ENCODE data around the gene TLX2.

Gene TLX2

DNA sequence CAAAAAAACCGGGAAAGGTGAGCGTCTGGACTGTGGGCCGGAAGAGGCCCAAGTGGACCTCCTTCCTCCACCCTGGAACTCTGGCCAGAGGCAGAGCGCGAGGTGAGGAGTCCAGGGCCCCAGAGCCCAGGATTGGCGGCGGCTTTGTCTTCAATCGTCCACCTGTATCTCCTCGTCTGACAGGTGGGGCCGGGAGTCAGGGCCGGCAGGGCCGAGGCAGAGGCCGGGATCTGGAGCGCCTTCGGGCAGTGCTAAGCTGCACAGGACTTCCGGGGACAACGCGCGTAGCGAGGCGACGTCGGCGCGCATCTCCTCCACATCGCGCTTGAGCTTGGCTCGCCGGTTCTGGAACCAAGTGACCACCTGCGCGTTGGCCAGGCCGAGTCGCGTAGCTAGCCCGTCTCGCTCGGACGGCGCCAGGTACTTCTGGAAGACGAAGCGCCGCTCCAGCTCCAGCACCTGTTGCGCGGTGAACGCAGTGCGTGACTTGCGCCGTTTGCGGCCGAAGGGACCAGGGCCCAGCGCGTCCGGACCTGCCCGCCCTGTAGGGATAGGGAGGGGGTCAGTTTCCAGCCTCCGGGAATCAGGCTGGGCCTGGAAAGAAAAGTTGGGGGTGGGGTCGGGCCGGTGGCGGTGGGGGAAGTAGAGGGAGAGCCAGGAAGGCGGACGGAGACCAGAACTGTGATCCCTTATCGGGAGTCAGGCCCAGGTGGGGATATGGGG, 16.3 kb upstream of the TLX2 start:
- no CpG with 5 or more reads among the region's 61 CpGs for WGBS (ENCODE audit: insufficient coverage, insufficient read length)
- peak overlapping the region; percentile 54; the same call in 1 of the 2 replicates for H3K4me3 ChIP-seq (ENCODE audit: low read length)

DNA sequence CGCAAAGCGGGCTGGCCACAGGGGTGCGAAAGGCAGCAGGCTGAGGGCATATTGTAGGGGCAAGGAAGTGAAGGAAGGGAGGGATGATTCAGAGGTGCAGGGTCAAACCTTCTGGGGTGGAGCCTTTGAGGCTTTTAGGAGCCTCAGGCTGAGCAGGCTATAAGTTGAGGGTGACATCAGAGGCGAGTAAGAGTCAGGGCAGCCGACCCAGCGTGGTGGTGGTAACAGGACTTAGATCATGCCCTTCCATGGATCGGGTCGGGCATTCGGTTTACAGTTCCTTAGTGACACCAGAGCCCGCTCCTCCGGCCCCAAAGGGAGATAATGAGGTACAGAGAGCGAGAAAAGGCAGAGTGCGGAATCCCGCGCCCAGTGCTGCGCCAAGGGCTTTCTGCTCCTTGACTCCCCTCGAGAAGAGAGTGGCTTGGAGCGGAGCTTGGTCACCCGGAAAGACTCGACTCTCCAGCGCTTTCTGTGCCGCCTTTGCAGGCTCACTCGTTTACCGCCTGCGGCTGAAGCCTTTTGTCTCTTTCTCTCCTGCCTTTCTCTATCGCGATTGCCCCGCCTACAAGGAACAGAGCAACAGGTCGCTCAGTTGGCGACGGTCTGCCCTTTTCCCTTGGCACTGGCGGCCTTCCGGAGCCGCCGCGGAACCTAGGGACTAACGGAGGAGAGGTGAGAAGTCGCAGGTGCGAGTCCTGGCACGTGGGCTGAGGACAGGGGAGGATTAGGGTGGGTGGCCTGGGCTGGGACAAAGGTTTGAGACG, 15.6 kb upstream of the TLX2 start:
- H3K36me3 ChIP-seq (ENCODE audit: control insufficient read depth, insufficient read depth, low read length), result no peaks in the 10 kb centered on the region
- peaks cover 78% of the 10 kb centered on the region for H3K27me3 ChIP-seq (ENCODE audit: control insufficient read depth, insufficient read depth, low read length)
- no CpG with 5 or more reads among the region's 41 CpGs for WGBS (ENCODE audit: insufficient coverage, insufficient read length)

More for the DNA sequence above, 16.3 kb upstream of the TLX2 start:
- no peaks in the 10 kb centered on the region for H3K9me3 ChIP-seq (ENCODE audit: control insufficient read depth, insufficient read depth, low read length)
- peaks cover 2% of the 10 kb centered on the region; the same call in 1 of the 2 replicates for H3K36me3 ChIP-seq (ENCODE audit: control insufficient read depth, insufficient read depth, low read length)
- no peak overlapping the region for H3K27ac ChIP-seq (ENCODE audit: low read length)
- H3K27me3 ChIP-seq (ENCODE audit: control insufficient read depth, insufficient read depth, low read length), result peaks cover 71% of the 10 kb centered on the region
- DNase-seq (ENCODE audit: low read depth, low spot score), result no peak
- H3K4me1 ChIP-seq (ENCODE audit: control insufficient read depth, insufficient read depth, low read length), result peaks cover 2% of the 10 kb centered on the region; the same call in 1 of the 2 replicates

DNA sequence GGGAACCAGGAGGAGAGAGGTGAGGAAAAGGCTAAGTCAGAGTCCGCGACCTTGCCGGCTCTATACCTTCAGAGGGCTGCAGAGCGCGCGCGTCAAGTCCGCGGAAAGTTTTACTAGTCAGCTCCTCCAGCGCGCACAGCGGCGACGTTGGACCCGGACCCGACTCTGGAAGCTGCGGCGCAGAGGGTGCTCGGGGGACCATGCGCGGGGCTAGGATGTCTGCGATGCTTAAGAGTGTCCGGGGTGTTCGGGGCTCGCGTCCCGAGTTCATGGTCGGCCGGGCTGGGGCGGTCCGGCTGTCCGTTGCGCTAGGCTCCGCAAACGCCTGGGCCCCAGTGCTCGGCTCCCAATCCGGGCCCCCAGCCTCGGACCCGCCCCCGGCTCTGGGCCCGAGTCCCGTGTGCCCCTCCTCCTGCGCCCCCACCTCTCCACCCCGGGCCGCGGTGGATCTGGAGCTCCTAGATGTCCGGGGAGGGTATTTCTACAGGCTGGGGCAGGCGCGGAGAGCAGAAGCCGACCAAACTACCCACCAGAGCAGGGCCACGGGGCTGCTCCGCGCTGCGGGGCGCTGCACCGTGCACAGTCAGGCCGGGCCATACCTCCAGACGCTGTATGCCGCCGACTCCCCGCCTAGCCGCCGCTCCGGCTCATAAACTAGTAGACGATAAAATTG, 14.8 kb upstream of the TLX2 start, which contains the start of gene LBX2:
TSS of gene LBX2 (minus strand) at position 337 of the 673 bp plus-strand sequence. CDS start at position 271, 66 bp downstream.
- no peaks in the 10 kb centered on the region for H3K36me3 ChIP-seq (ENCODE audit: control insufficient read depth, insufficient read depth, low read length)
- DNase-seq (ENCODE audit: low read depth, low spot score), result no peak
- peak within 1 kb of the TSS; percentile 54; the same call in 1 of the 2 replicates for H3K4me3 ChIP-seq (ENCODE audit: low read length)
- peaks cover 2% of the 10 kb centered on the region; the same call in 1 of the 2 replicates for H3K4me1 ChIP-seq (ENCODE audit: control insufficient read depth, insufficient read depth, low read length)
- no peak within 1 kb of the TSS for H3K27ac ChIP-seq (ENCODE audit: low read length)
- WGBS (ENCODE audit: insufficient coverage, insufficient read length), result no CpG with 5 or more reads among the region's 65 CpGs
- H3K9me3 ChIP-seq (ENCODE audit: control insufficient read depth, insufficient read depth, low read length), result no peaks in the 10 kb centered on the region
- peaks cover 86% of the 10 kb centered on the region for H3K27me3 ChIP-seq (ENCODE audit: control insufficient read depth, insufficient read depth, low read length)

More for the DNA sequence above, 15.6 kb upstream of the TLX2 start:
- Histone ChIP-seq H3K9me3 (ENCODE audit: control insufficient read depth, insufficient read depth, low read length) (no peaks in the 10 kb centered on the region), H3K4me3 (ENCODE audit: low read length) (peak overlapping the region; percentile 54; the same call in 1 of the 2 replicates), H3K27ac (ENCODE audit: low read length) (no peak overlapping the region), H3K4me1 (ENCODE audit: control insufficient read depth, insufficient read depth, low read length) (peaks cover 2% of the 10 kb centered on the region; the same call in 1 of the 2 replicates)
- no peak for DNase-seq (ENCODE audit: low read depth, low spot score)

DNA sequence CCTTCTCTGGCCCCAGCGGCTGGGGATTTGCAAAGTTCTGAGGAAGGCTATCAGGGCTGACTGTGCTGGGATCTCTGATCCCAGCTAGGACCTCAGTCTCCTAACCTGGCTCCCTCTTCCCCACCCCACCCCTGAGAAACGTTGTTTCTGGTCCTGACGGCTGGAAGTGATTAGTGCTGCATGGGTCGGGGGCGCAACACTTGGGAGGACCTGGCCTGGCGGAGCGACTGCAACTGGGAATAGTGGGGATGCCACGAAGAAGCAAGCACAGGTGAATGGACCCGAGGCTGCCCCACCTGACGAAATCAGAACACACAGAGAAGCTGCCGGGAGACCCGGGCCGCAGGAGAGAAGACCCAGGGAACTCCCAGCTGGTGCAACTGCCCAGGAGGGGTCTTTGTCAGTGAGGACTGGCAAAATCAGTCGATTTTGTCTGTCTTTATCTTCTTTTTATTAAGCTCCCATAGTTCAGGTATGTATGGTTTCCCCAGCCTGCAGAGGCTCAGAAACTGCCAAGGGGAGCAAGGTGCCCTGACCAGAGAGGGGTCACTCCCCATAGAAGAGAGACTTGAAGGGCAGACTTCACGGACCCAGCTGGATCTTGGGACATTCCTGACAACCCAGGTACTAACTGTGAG, 14.2 kb upstream of the TLX2 start:
- Histone ChIP-seq H3K4me3 (ENCODE audit: low read length) (peak overlapping the region; percentile 54; the same call in 1 of the 2 replicates), H3K4me1 (ENCODE audit: control insufficient read depth, insufficient read depth, low read length) (peaks cover 2% of the 10 kb centered on the region; the same call in 1 of the 2 replicates)
- WGBS (ENCODE audit: insufficient coverage, insufficient read length), result no CpG with 5 or more reads among the region's 15 CpGs

DNA sequence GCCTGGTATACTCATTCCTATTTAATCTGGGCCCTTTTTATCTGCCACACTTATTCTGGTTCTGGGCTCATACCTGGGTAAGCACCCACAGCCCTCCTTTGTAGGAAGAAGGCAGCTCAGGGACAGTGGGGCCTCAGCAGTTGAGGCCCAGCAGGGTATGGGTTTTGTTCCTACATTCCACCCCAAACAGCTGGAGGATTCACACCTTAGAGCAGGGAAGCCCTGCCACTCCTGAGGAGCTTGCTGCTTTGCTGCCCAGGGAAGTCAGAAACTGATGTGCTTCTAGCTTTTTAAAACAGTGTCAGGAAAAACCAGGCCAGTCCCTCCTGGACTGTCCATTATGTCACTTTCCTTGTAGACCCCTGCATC, 13.7 kb upstream of the TLX2 start:
- H3K4me3 ChIP-seq (ENCODE audit: low read length), result no peak overlapping the region
- no peaks in the 10 kb centered on the region for H3K9me3 ChIP-seq (ENCODE audit: control insufficient read depth, insufficient read depth, low read length)
- DNase-seq (ENCODE audit: low read depth, low spot score), result no peak
- H3K4me1 ChIP-seq (ENCODE audit: control insufficient read depth, insufficient read depth, low read length), result peaks cover 2% of the 10 kb centered on the region; the same call in 1 of the 2 replicates
- H3K27me3 ChIP-seq (ENCODE audit: control insufficient read depth, insufficient read depth, low read length), result peaks cover 86% of the 10 kb centered on the region
- no peaks in the 10 kb centered on the region for H3K36me3 ChIP-seq (ENCODE audit: control insufficient read depth, insufficient read depth, low read length)
- no peak overlapping the region for H3K27ac ChIP-seq (ENCODE audit: low read length)

More for the DNA sequence above, 14.2 kb upstream of the TLX2 start:
- Histone ChIP-seq H3K27me3 (ENCODE audit: control insufficient read depth, insufficient read depth, low read length) (peaks cover 90% of the 10 kb centered on the region), H3K9me3 (ENCODE audit: control insufficient read depth, insufficient read depth, low read length) (no peaks in the 10 kb centered on the region), H3K27ac (ENCODE audit: low read length) (no peak overlapping the region), H3K36me3 (ENCODE audit: control insufficient read depth, insufficient read depth, low read length) (no peaks in the 10 kb centered on the region)
- no peak for DNase-seq (ENCODE audit: low read depth, low spot score)

DNA sequence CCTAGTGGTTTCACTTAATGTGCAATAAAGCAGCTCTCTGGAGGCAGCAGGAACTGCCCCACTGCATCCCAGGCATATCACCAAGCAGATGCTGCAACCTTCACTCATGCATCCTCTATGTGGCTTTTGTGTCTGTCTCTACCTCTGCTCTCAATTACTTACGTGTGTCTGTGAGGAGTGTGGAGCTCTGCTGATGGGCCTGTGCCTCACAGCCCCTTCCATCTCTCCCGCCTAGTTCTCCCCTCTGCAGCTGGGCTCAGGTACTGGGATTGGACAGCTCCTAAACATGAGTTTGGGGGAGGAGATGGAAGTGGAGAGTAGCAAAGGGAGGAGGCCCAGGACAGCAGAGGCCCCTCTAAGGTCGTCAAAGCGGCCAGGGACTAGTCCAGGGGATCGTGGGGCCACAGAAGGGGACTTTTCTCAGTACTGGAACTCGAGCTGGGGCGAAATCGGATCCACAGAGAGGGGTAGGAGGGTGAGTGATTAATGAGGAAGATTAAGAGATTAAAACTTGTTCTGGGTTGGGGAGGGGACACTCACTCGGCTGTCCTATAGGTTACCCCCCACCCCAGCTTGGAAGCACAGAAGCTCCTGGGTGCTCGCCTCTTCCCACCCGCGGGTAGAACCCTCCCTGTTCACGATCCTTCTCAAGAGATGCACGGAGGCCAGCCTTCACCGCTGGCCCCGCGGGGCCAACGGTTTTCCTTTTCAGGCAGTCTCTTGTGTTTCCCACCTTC, 12.7 kb upstream of the TLX2 start:
- no peak overlapping the region for H3K4me3 ChIP-seq (ENCODE audit: low read length)
- no peaks in the 10 kb centered on the region for H3K9me3 ChIP-seq (ENCODE audit: control insufficient read depth, insufficient read depth, low read length)
- H3K4me1 ChIP-seq (ENCODE audit: control insufficient read depth, insufficient read depth, low read length), result peaks cover 2% of the 10 kb centered on the region; the same call in 1 of the 2 replicates
- H3K27ac ChIP-seq (ENCODE audit: low read length), result no peak overlapping the region
- peaks cover 82% of the 10 kb centered on the region for H3K27me3 ChIP-seq (ENCODE audit: control insufficient read depth, insufficient read depth, low read length)
- H3K36me3 ChIP-seq (ENCODE audit: control insufficient read depth, insufficient read depth, low read length), result no peaks in the 10 kb centered on the region
- DNase-seq (ENCODE audit: low read depth, low spot score), result no peak
- WGBS (ENCODE audit: insufficient coverage, insufficient read length), result no CpG with 5 or more reads among the region's 18 CpGs

DNA sequence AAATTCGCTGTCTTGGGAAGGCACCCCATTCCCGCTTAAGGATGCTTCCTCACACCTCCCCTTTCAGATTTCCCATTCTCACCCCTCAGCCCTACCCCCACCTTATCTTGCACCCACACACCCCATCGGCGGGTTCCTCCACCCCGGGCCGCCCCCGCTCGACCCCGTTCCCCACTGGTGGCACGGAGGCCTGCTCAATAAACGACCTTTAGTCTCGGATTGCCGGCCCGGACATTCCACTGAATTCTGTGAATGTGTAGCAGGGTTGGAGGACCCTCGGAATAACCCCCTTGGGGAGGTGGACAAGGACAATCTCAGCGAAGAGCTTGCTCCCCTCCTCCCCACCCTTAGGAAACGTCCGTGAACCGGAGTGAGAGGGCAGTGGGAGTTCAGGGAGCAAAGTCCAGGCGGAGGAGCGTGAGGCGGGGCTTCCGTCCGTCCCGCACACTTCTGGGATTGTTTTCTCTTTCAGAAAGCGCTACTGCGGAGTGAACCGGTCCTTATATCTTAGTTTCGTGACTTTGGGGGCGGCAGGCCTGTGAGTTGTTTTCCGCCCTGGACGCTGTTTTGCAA, 12.0 kb upstream of the TLX2 start:
- Histone ChIP-seq H3K4me1 (ENCODE audit: control insufficient read depth, insufficient read depth, low read length) (peaks cover 5% of the 10 kb centered on the region; the same call in 1 of the 2 replicates), H3K4me3 (ENCODE audit: low read length) (peak overlapping the region; percentile 27; the same call in 1 of the 2 replicates), H3K27ac (ENCODE audit: low read length) (no peak overlapping the region), H3K9me3 (ENCODE audit: control insufficient read depth, insufficient read depth, low read length) (no peaks in the 10 kb centered on the region), H3K27me3 (ENCODE audit: control insufficient read depth, insufficient read depth, low read length) (peaks cover 75% of the 10 kb centered on the region), H3K36me3 (ENCODE audit: control insufficient read depth, insufficient read depth, low read length) (no peaks in the 10 kb centered on the region)
- DNase-seq (ENCODE audit: low read depth, low spot score), result no peak
- WGBS (ENCODE audit: insufficient coverage, insufficient read length), result no CpG with 5 or more reads among the region's 32 CpGs

DNA sequence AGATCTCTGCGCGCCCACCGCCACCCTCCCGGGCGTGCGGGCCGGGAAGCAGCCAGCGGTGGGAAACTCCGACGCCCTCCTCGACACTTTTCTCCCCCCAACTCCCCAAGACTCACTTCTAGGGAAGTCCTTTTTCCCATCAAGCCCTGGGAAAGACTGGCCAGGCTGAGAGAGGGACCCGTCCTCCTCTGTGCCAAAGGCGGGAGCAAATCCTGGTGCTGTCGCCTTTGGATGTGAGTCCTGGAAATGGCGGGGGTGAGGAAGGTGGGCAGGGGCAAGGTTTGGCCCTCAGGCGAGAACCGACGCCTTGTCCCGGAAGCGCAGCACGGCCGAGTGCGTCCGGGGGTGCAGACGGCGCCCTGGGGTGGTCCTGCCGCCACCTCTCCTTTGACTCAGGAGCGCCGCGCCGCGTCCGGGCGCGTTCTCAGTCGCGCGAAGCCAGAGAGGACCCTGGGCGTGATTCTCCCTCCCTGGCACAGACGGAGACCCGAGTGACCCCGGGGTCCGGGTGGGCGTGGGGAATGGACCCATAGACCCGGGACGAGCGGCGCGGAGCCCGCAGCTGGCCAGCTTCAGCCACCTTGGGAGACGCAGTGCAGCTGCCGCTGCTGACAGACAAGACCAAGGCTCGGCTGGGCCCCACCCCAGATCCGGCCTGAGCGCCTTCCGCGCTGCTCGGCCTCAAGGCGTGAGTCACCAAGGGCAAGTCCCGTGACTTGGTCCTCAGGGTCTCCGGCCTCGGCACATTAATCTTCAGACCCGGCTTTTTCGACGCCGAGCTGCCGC, 11.3 kb upstream of the TLX2 start:
- H3K4me3 ChIP-seq (ENCODE audit: low read length), result peak overlapping the region; percentile 27; the same call in 1 of the 2 replicates

More for the DNA sequence above, 11.3 kb upstream of the TLX2 start:
- Histone ChIP-seq H3K4me1 (ENCODE audit: control insufficient read depth, insufficient read depth, low read length) (peaks cover 5% of the 10 kb centered on the region; the same call in 1 of the 2 replicates), H3K9me3 (ENCODE audit: control insufficient read depth, insufficient read depth, low read length) (no peaks in the 10 kb centered on the region), H3K27ac (ENCODE audit: low read length) (no peak overlapping the region), H3K36me3 (ENCODE audit: control insufficient read depth, insufficient read depth, low read length) (no peaks in the 10 kb centered on the region), H3K27me3 (ENCODE audit: control insufficient read depth, insufficient read depth, low read length) (peaks cover 68% of the 10 kb centered on the region)
- DNase-seq (ENCODE audit: low read depth, low spot score), result no peak
- WGBS (ENCODE audit: insufficient coverage, insufficient read length), result no CpG with 5 or more reads among the region's 67 CpGs
